ENCODE measurements around the gene CTXN3. TPM values are rescaled to one million over a fixed set of nuclear protein-coding genes. Genes with fewer than 3 reads are reported as not detected.
A peak's percentile ranks its signal among the peaks of the same experiment; 100 is the strongest.

CTXN3 gene
- total RNA-seq = not detected
- not detected for polyA plus RNA-seq

DNA sequence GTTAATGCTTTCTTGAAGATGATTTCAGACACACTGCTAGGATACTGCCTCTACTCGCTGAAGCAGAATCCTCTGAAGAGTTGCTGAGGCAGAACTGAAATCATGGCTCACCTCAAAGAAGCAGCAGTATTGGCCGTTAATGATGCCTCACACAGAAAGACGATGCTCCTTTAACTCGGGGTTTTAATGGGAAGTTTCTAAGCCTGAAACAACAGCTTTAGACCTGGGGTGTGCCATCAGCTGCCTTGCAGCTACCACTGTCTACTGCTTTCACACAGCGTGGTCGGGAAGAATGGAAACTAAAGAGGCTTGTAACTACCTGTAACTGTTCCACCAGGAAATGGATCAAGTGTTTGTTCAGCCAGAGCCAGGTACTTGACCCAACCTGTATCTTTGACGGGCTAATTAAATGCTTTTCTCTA, at the start of gene CTXN3:
TSS of gene CTXN3 (plus strand) at position 65 of the 422 bp plus-strand sequence. CDS start 8,440 bp downstream, outside the sequence.
- Mint-ChIP-seq H3K4me3 (no peak within 1 kb of the TSS), H3K27ac (no peak within 1 kb of the TSS), H3K36me3 (no peaks in the 10 kb centered on the region), H3K9me3 (peaks cover 0 to 2% (median 0%) of the 10 kb centered on the region in 8 donors), H3K4me1 (no peaks in the 10 kb centered on the region), H3K27me3 (no peaks in the 10 kb centered on the region)
- POLR2A ChIA-PET (ENCODE audit: partially characterized antibody) = no interaction called here
- Histone ChIP-seq H3K27ac (ENCODE audit: low read depth, low read length) (no peak within 1 kb of the TSS), H3K27me3 (ENCODE audit: insufficient read depth, low read length) (no peaks in the 10 kb centered on the region), H3K36me3 (ENCODE audit: insufficient read depth, low read length) (no peaks in the 10 kb centered on the region), H3K4me1 (ENCODE audit: insufficient read depth, low read length) (no peaks in the 10 kb centered on the region), H3K4me3 (ENCODE audit: low read length in 2 of 2) (no peak within 1 kb of the TSS), H3K9me3 (ENCODE audit: control insufficient read depth in 1 of 2, low read length in 2 of 2) (no peaks in the 10 kb centered on the region)
- CTCF ChIA-PET (ENCODE audit: partially characterized antibody) = interaction anchor here (0.7 kb wide), 1 partner anchor 368 kb away, joined by 3 read pairs; no protein-coding TSS in a partner anchor
- DNase-seq = no peak
- intact Hi-C loops (cut with micrococcal nuclease) = no loop called here

DNA sequence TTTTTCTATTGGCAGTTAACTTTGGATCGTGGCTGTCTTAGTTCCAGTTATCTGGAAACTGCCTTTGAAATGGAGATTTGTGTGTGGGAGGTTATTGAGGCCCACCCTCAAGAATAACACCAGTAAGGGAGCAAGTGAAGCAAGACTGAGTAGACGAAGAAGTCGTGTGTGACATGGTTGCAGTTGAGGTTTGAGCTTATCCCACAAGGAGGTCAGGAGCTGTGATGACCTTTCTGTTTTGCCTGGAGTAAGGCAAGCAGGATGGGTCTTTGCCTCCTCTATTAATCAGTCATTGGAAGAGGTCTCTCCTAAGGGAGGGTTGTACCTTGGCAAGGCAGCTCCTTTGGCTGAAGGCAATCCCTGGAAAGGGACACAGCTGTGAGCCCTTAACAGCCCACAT, 49.6 kb upstream of the CTXN3 start:
- Mint-ChIP-seq H3K4me1 (peaks cover 0 to 5% (median 4%) of the 10 kb centered on the region in 4 donors), H3K9me3 (peaks cover 0 to 2% (median 0%) of the 10 kb centered on the region in 8 donors), H3K27ac (no peak overlapping the region), H3K36me3 (no peaks in the 10 kb centered on the region), H3K27me3 (peaks cover 2 to 8% of the 10 kb centered on the region in 2 donors), H3K4me3 (no peak overlapping the region)
- Histone ChIP-seq H3K9me3 (ENCODE audit: control insufficient read depth in 1 of 2, low read length in 2 of 2) (no peaks in the 10 kb centered on the region), H3K4me3 (ENCODE audit: low read length in 2 of 2) (no peak overlapping the region), H3K27ac (ENCODE audit: low read depth, low read length) (no peak overlapping the region), H3K27me3 (ENCODE audit: insufficient read depth, low read length) (no peaks in the 10 kb centered on the region), H3K36me3 (ENCODE audit: insufficient read depth, low read length) (no peaks in the 10 kb centered on the region), H3K4me1 (ENCODE audit: insufficient read depth, low read length) (no peaks in the 10 kb centered on the region)
- POLR2A ChIA-PET (ENCODE audit: partially characterized antibody) = no interaction called here
- CTCF ChIA-PET (ENCODE audit: partially characterized antibody) = no interaction called here
- intact Hi-C loops (cut with micrococcal nuclease) = no loop called here
- no peak for DNase-seq

DNA sequence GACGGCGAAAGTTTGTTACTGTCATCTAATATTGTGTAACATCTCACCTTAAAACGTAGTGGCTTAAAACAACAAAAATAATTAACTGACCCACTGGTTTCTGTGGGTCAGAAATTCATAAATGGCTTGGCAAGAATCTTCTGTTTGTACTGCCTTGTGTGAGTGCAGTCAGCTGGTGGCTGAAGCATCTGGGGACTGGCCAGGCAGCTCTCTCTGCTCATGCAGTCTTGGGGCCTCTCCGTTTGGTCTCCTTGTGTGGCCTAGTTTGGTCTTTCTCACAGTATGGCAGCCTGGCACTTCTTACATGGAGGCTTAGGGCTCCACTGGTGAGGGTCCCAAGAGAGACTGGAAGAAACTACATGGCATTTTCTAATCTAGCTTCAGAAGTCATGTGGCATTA, 49.0 kb upstream of the CTXN3 start:
- Mint-ChIP-seq H3K4me1 (peaks cover 0 to 5% (median 4%) of the 10 kb centered on the region in 4 donors), H3K27ac (no peak overlapping the region), H3K4me3 (no peak overlapping the region), H3K27me3 (peaks cover 2 to 8% of the 10 kb centered on the region in 2 donors), H3K9me3 (peaks cover 0 to 2% (median 0%) of the 10 kb centered on the region in 8 donors), H3K36me3 (no peaks in the 10 kb centered on the region)
- H3K9me3 ChIP-seq (ENCODE audit: control insufficient read depth in 1 of 2, low read length in 2 of 2) = no peaks in the 10 kb centered on the region
- no peaks in the 10 kb centered on the region for H3K4me1 ChIP-seq (ENCODE audit: insufficient read depth, low read length)
- H3K4me3 ChIP-seq (ENCODE audit: low read length in 2 of 2) = no peak overlapping the region
- POLR2A ChIA-PET (ENCODE audit: partially characterized antibody) = no interaction called here
- H3K27ac ChIP-seq (ENCODE audit: low read depth, low read length) = no peak overlapping the region
- no peaks in the 10 kb centered on the region for H3K36me3 ChIP-seq (ENCODE audit: insufficient read depth, low read length)
- no peak for DNase-seq
- H3K27me3 ChIP-seq (ENCODE audit: insufficient read depth, low read length) = no peaks in the 10 kb centered on the region
- CTCF ChIA-PET (ENCODE audit: partially characterized antibody) = no interaction called here
- intact Hi-C loops (cut with micrococcal nuclease) = no loop called here

DNA sequence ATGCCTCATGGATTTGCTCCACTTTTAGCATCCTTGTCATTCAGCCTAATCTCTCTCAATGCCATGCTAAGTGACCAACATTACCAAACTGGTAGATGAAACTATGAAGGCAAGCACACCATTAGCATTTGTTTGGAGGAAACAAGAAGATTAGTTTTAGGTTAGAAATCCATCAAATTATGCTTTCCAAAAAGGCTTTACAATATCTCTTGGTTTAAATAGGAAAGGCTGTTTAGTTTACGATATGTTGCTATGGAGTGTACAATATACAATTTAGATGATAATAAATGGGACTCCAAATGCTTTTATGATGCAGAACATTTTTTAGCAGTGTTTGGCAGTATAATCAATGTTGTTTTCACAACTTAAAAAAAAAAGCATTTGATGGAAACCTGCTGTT, 47.8 kb upstream of the CTXN3 start:
- POLR2A ChIA-PET (ENCODE audit: partially characterized antibody) = no interaction called here
- Histone ChIP-seq H3K36me3 (ENCODE audit: insufficient read depth, low read length) (no peaks in the 10 kb centered on the region), H3K27ac (ENCODE audit: low read depth, low read length) (no peak overlapping the region), H3K27me3 (ENCODE audit: insufficient read depth, low read length) (no peaks in the 10 kb centered on the region), H3K4me3 (ENCODE audit: low read length in 2 of 2) (no peak overlapping the region), H3K4me1 (ENCODE audit: insufficient read depth, low read length) (no peaks in the 10 kb centered on the region), H3K9me3 (ENCODE audit: control insufficient read depth in 1 of 2, low read length in 2 of 2) (no peaks in the 10 kb centered on the region)
- Mint-ChIP-seq H3K4me3 (no peak overlapping the region), H3K27me3 (peaks cover 2 to 8% of the 10 kb centered on the region in 2 donors), H3K4me1 (peaks cover 0 to 4% (median 2%) of the 10 kb centered on the region in 4 donors), H3K27ac (no peak overlapping the region), H3K36me3 (no peaks in the 10 kb centered on the region), H3K9me3 (no peaks in the 10 kb centered on the region)
- CTCF ChIA-PET (ENCODE audit: partially characterized antibody) = no interaction called here
- no peak for DNase-seq
- intact Hi-C loops (cut with micrococcal nuclease) = no loop called here

DNA sequence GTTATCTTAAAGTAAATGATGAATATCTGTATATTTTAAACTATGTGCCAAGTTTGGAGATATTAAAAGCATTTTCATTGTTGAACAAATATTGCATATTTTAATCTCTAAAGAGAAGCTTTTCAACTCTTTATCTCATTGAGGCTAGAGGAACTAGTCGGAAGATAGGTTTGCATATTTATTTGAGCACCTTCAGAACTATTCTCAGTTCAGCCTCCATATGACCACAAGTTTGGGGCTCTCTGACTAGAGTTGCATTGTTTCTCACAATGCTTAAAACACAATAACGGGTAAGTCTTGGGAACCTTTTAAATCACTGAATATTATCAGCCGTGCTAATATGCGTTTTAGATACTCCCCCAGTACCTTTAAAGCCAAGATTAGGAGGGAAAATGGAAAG, 47.3 kb upstream of the CTXN3 start:
- Mint-ChIP-seq H3K4me3 (no peak overlapping the region), H3K27ac (no peak overlapping the region), H3K27me3 (peaks cover 2 to 7% of the 10 kb centered on the region in 2 donors), H3K9me3 (no peaks in the 10 kb centered on the region), H3K4me1 (peaks cover 0 to 4% (median 2%) of the 10 kb centered on the region in 4 donors), H3K36me3 (no peaks in the 10 kb centered on the region)
- intact Hi-C loops (cut with micrococcal nuclease) = no loop called here
- ChIA-PET POLR2A (ENCODE audit: partially characterized antibody) (no interaction called here), CTCF (ENCODE audit: partially characterized antibody) (no interaction called here)
- Histone ChIP-seq H3K4me1 (ENCODE audit: insufficient read depth, low read length) (no peaks in the 10 kb centered on the region), H3K4me3 (ENCODE audit: low read length in 2 of 2) (no peak overlapping the region), H3K27ac (ENCODE audit: low read depth, low read length) (no peak overlapping the region), H3K36me3 (ENCODE audit: insufficient read depth, low read length) (no peaks in the 10 kb centered on the region), H3K27me3 (ENCODE audit: insufficient read depth, low read length) (no peaks in the 10 kb centered on the region), H3K9me3 (ENCODE audit: control insufficient read depth in 1 of 2, low read length in 2 of 2) (no peaks in the 10 kb centered on the region)
- no peak for DNase-seq

DNA sequence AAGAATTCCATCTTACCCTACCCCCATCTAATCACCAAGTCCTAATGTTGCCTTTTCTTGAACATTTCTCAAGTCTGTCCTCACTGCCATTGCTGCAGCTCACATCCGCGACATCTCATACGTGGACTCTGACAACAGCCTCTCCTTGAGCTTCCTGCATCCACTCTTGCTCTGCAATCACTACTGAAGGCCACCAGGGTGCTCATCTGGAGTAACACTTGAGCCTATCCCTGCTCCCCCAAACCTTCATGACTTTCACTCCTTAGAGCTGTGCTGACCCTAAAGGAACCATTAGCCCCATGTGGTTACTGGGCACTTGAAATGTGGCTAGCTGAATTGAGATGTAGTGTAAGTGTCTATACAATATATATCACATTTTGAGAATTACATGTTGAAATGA, 46.4 kb upstream of the CTXN3 start:
- peaks cover 2 to 7% of the 10 kb centered on the region in 2 donors for H3K27me3 Mint-ChIP-seq
- DNase-seq = no peak
- intact Hi-C loops (cut with micrococcal nuclease) = no loop called here
- ChIA-PET CTCF (ENCODE audit: partially characterized antibody) (no interaction called here), POLR2A (ENCODE audit: partially characterized antibody) (no interaction called here)
- no peaks in the 10 kb centered on the region for H3K9me3 ChIP-seq (ENCODE audit: control insufficient read depth in 1 of 2, low read length in 2 of 2)
- no peaks in the 10 kb centered on the region for H3K36me3 ChIP-seq (ENCODE audit: insufficient read depth, low read length)
- H3K36me3 Mint-ChIP-seq = no peaks in the 10 kb centered on the region
- no peak overlapping the region for H3K4me3 Mint-ChIP-seq
- no peaks in the 10 kb centered on the region for H3K27me3 ChIP-seq (ENCODE audit: insufficient read depth, low read length)
- peaks cover 0 to 4% (median 2%) of the 10 kb centered on the region in 4 donors for H3K4me1 Mint-ChIP-seq
- H3K27ac Mint-ChIP-seq = no peak overlapping the region
- no peak overlapping the region for H3K27ac ChIP-seq (ENCODE audit: low read depth, low read length)
- H3K9me3 Mint-ChIP-seq = no peaks in the 10 kb centered on the region
- no peaks in the 10 kb centered on the region for H3K4me1 ChIP-seq (ENCODE audit: insufficient read depth, low read length)
- H3K4me3 ChIP-seq (ENCODE audit: low read length in 2 of 2) = no peak overlapping the region

DNA sequence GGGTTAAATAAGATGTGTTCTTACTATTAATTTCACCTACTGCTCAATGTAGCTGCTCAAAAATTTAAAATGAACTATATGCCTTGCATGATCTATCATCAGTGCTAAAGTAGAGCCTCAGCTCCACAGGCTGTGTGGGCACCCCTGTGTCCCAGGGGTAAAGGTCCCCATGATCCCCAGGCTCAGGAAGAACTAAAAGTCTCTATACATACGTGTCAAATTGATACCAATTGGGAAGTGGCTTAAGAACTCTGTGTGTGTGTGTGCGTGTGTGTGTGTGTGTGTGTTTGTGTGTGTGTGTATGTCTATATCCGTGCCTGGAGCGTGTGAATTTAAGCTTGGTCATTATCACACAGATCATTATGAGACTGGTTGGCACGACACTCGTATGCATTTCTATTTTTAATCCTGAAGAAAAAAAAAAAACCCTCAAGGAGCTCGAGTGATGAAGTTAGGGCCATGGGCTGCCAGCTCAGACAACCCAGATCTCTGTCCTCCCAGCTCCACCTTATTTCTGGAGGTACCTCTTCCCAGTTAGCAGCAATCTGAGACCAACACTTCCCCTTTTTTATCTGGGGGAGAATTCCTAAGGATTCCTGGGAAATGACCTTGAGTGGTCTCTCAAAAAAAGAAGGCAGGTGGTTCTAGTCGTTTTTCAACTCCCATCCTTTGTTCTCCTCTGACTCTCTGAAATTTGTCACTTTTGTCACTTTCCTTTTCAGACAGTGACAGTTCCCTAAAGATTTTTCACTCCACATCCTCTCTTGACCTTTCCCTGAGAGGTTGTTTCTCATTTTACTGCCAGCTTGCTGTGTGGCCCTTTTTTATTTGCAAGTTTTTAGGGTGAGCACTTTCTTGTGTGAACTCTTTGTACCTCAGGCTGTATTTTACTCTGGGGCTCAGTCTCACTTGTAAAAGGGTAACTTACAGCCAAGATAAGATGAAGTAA, 45.7 kb upstream of the CTXN3 start:
- Histone ChIP-seq H3K4me1 (ENCODE audit: insufficient read depth, low read length) (no peaks in the 10 kb centered on the region), H3K4me3 (ENCODE audit: low read length in 2 of 2) (no peak overlapping the region), H3K27me3 (ENCODE audit: insufficient read depth, low read length) (no peaks in the 10 kb centered on the region), H3K27ac (ENCODE audit: low read depth, low read length) (no peak overlapping the region), H3K36me3 (ENCODE audit: insufficient read depth, low read length) (no peaks in the 10 kb centered on the region), H3K9me3 (ENCODE audit: control insufficient read depth in 1 of 2, low read length in 2 of 2) (no peaks in the 10 kb centered on the region)
- peak overlapping the region in 1 of 7 donors; percentile 58 for H3K27ac Mint-ChIP-seq
- no peaks in the 10 kb centered on the region for H3K36me3 Mint-ChIP-seq
- DNase-seq = no peak
- ChIA-PET CTCF (ENCODE audit: partially characterized antibody) (no interaction called here), POLR2A (ENCODE audit: partially characterized antibody) (no interaction called here)
- H3K27me3 Mint-ChIP-seq = peaks cover 2 to 7% of the 10 kb centered on the region in 2 donors
- no peak overlapping the region for H3K4me3 Mint-ChIP-seq
- H3K9me3 Mint-ChIP-seq = no peaks in the 10 kb centered on the region
- H3K4me1 Mint-ChIP-seq = peaks cover 0 to 4% (median 2%) of the 10 kb centered on the region in 4 donors
- intact Hi-C loops (cut with micrococcal nuclease) = no loop called here
